Retinal pigment epithelial cell (primary cell): Measurements from ENCODE around the gene NEUROD2.

Experiments
- DNase-seq: peaks from one replicate; pipeline ENCODE4 v3.0.0-alpha.2; 2010; ENCODE audit warnings: low read depth
- H3K4me3 ChIP-seq: 2 replicates; pipeline ENCODE4 v1.5.1; 2011; ENCODE audit warnings: mild to moderate bottlenecking, low read length, control low read depth, moderate library complexity
- CTCF ChIP-seq: conservative IDR thresholded peaks from 2 replicates; pipeline ENCODE4 v1.5.1; 2011; ENCODE audit warnings: low read depth, low read length, control low read depth, inconsistent platforms

The NEUROD2 gene

GRCh38 chr17:39573447-39574298 lies 34.0 kb downstream of the NEUROD2 start:
- peak overlapping the region; percentile 56 for H3K4me3 ChIP-seq
- no peak for TF ChIP-seq CTCF
- DNase-seq: peak; percentile 15

- no peak overlapping the region for H3K4me3 ChIP-seq
- no peak for DNase-seq
- TF ChIP-seq CTCF: no peak
These were observed 35.6 kb downstream of the NEUROD2 start for GRCh38 chr17:39572121-39572520.

DNA sequence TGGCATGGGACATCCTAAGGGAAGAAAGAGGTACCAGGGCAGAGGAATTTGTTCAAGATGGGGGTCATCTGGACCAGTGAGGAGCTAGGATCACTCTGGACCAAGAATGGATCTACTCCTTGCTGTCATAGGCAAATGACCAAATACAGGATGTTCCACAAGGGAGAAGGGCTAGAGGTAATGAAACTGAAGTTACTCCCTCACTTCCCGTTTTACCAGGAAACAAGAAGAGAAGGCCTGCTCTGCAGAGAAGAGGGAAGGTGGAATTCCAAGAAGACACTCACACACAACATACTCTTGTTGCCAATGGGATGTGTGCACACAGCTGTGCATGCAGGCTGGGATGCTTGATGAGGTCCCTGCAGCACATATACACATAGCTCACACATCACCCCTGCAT lies 38.6 kb downstream of the NEUROD2 start:
- no peak for DNase-seq
- no peak for TF ChIP-seq CTCF
- no peak overlapping the region for H3K4me3 ChIP-seq

DNA sequence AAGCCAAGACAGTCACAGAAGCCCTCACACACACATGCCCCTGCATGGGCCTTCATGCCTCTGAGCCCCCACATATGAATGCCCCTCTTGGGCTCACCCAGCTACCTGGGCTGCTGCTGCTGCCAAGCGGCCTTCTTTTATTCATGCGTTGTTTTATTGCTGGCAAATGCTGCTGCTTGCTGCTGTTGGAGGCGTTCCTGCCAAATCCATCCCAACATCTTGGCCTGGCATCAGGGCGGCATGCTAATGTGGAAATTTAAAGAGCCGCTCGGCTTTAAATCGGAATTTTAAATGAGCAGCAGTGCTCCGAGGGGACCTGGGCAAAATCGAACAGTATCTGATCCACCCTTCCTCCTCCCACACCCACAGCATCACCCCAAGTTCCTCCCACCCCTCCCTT lies 39.0 kb downstream of the NEUROD2 start:
- no peak overlapping the region for H3K4me3 ChIP-seq

DNA sequence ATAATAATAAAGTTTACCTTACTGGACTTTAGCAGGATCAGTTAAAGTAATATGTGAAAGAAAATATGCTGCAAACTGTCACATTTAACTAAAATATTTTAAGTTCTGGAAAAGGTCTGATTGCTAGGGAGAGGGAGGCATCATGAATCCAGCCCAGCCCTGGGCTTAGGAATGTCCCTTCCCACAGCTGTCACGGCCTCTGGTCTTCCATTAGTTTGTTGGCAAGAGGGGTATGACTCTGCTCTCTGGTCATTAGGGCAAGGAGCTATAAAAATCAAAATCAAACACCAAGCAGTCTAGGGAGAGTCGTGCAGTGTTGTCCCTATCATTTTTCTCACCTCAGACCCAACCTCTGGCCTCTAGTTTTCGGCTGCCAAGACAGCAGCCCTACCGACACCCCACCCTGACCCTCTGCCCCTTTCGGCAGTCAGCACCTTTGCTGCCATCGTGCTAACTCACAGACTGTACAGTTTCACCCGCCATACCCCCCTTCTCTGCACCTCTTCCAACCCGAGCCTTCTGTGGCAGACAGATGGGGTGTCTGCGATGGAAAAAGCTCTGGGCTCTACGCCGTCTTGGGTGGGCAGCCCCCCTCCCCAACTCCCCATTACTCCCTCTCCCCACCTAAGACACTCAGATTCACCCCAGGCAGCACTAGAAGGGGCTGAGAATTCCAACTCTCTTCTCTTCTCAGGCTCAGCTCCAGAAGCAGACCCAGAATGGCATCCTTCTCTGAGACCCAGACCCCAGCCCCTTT lies 41.4 kb downstream of the NEUROD2 start:
- no peak overlapping the region for H3K4me3 ChIP-seq
- no peak for TF ChIP-seq CTCF
- DNase-seq: no peak

More for the DNA sequence above, 39.0 kb downstream of the NEUROD2 start:
- TF ChIP-seq CTCF: no peak
- no peak for DNase-seq

DNA sequence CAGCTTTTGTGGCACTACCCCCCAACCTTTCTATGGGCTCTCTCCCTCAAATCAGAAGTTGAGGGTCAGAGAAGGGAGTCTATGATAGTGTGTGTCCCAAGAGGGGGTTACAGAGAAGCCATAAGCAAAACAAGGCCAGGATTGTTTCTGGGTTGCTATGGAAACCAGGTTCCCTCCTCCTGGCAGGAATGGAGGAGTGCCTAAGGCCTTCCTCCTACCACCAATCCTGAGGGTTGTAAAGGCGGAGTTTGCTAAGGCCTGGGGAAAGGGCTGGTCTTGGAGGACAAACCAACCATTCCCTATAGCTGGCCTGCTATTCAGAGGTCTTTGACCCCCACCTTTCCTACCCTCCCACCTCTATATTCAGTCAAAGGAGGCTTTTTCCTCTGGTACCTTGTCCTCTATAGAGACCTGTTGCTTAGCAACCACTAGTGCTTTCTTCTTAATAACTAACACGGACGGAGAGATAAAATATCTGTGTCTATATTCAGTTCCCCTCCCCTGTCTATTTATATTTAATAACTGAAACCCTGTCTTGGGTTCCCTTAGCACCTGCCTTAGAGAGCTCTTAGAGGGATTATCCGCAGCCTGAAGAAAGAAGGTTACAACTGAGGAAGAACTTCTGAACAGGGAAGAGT lies 43.4 kb downstream of the NEUROD2 start:
- DNase-seq: no peak

More for the DNA sequence above, 43.4 kb downstream of the NEUROD2 start:
- TF ChIP-seq CTCF: no peak
- H3K4me3 ChIP-seq: no peak overlapping the region
